HG03342 (cell line): ENCODE data around the gene RPTOR.
"Not testable (repeated sequence)": the region's sequence is repeated elsewhere in the genome, so short reads cannot be mapped to it uniquely, and the experiment has no call there.

Experiments
- ATAC-seq: cut with Tn5 transposase; IDR thresholded peaks from one replicate; pipeline ENCODE4 v1.9.1; 2021; ENCODE audit warnings: mild to moderate bottlenecking, moderate library complexity; ENCODE audit not compliant: unreplicated experiment

RPTOR gene

DNA sequence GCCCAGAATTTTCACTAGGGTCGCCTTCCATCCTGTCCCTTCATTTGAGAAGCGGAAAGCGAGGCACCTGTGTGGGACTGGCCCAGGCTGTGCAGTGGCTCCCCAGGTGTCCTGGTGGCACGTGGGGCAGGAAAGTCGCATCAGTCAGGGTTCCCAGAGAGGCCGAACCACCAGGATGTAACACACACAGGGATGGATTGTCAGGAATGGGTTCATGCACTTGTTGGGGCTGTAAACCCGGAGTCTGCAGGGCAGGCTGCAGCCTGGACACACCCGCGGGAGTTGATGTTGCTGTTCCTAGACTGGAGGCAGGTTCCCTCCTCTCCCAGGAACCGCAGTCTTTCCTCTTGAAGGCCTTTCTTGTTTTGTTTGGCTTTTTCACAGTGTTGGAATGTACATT, 30.7 kb upstream of the RPTOR start:
- ATAC-seq, result no peak

DNA sequence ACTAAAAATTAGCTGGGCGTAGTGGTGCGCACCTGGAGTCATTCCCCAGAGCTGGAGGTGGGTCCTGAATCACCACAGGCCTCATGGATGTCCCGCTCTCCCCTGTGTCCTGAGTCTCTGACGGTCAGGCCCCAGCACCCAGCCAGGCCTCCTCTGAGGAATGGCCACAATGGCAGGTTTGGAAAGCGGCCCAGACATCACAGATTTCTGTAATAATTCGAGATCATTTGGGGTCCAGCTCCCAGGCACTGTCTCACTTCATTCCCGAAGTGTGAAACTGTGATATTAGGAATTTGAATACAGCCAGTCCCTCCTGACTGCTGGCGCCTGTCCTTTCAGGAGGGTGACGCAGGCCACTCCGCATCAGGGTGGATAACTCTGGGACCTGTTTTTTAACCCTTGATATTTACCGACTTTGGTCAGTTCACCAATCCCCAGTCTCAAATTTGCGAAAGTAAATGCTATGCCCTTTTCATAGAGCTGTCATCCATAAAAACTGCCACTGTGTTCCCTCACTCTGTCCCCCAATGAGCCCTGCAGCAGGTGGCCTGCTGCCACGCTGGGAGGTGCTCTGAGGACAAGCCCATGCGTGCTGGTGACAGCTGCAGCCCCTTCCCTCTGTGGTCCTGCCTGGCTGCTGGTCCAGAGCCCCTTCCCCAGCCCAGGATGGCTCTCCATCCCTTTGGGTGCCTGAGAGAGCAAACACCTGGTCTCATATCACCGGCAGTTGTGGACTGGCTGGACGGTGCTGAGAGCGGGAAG, 28.3 kb upstream of the RPTOR start:
- no peak for ATAC-seq

DNA sequence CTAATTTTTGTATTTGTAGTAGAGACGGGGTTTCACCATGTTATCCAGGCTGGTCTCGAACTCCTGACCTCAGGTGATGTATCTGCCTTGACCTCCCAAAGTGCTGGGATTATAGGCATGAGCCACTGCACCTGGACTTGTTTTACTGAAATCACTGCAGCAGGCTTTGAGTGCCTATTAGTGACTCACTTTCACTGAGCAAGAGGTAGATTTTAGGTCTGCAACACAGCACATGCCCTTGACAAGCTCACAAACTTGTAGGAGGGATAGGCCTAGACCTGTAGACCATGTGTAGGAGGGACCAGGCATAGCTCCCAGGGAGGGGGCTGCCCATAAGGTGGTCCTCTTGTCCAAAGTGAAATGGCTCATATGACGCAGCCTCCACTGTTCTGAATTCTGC, 27.0 kb upstream of the RPTOR start:
- no peak for ATAC-seq

DNA sequence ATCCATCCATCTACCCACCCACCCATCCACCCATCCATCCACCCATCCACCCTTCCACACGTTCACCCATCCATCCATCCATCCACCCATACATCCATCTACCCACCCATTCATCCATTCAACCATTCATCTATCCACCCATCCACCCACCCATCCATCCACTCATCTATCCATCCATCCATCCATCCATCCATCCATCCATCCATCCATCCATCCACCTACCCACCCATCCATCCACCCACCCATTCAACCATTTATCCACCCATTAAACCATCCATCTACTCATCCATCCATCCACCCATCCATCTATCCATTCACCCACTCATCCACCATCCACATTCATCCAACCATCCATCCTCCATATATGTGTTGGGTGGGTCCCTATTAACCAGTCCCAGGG, 26.2 kb upstream of the RPTOR start:
- no peak for ATAC-seq

DNA sequence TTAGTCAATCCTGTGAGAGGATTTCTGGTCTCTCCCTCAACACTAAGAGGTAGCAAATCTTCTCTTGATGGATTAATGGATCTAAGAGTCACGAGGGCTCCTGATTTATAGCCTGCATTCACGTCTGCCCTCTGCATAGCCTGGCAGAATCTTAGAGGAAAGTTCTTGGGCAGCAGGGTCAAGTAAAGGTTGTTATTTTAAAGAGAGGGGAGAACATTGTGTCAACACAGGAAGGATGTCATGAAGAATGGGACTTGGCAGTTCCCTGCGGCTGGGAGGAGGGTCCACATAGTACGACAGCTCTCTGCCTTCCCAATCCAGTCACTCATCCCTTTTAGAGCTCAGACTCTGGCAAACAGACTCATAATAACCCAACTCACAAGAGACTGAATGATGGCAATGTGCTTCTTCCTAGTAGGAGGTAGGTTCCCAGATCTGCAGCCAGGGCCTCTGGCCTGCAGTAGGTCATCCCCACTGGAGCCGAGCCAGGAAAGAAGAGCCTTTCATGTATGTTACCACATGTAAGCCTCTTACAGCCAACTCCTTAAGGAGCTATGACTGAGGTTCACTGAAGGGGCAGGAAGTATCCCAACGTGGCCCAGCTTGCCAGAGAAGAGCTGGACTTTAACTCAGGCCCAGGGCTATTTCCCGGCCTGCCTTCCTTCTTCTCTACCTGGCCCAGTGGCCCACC, 25.4 kb upstream of the RPTOR start:
- ATAC-seq, result no peak

DNA sequence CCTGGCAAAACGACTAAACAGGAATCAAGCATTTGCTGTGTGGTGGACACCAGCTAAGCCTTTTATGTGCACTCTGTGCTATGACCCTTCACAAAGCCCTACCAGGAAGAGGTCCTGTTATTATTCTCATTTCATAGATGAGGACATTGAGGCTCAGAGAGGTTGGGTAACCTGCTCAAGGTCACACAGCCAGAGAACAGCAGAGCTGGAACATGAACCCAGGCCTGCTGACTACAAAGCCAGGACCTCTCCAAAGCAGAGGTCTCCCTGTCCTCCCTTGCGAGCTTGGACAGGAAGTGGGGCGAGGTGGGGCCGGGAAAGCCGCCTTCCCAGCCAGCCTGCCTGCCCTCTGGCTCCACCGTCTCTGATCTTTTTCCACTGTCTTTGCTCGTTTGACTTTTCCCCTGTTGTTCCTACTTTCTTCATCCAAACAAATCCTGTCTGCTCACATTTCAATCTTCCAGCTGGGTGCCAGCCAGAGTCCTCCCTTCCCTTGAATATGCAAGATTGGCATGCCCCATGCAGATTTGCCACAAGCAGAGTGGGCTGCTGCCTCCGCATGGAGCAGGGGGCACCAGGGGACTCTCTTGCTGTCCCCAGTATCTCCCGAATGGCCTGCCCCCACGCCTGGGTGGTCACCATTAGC, 23.7 kb upstream of the RPTOR start:
- ATAC-seq, result no peak

DNA sequence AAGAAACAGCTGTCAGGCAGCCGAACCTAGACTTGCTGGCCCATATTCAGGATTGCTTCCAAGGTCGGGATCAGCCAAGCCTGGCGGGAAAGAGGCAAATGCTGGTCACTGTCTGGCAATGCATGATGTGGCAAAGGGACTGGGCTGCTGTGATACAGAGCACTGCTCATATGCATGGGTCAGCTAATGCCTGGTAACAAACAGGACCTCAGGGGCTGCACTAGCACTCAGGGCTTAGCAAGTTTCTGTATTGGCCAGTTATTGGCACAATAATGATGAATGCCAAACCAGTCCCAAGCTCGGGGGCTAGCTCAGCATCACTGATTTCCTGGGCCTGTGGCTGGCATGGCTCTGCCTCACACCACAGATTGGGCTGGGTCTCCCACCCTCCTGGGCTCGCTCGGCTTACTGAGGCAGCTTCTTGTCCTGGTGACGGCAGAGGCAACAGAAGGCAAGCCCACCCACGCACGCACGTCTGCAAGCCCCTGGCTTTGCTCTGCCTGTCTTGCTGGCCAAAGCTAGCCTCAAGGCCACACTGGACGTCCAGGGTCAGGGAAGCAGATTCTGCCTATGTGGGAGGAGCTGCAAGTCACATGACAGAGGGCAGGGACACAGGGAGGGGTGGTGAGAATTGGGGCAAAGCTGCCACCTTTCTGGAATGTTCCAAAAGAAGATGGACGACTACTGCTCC, 21.4 kb upstream of the RPTOR start:
- no peak for ATAC-seq

DNA sequence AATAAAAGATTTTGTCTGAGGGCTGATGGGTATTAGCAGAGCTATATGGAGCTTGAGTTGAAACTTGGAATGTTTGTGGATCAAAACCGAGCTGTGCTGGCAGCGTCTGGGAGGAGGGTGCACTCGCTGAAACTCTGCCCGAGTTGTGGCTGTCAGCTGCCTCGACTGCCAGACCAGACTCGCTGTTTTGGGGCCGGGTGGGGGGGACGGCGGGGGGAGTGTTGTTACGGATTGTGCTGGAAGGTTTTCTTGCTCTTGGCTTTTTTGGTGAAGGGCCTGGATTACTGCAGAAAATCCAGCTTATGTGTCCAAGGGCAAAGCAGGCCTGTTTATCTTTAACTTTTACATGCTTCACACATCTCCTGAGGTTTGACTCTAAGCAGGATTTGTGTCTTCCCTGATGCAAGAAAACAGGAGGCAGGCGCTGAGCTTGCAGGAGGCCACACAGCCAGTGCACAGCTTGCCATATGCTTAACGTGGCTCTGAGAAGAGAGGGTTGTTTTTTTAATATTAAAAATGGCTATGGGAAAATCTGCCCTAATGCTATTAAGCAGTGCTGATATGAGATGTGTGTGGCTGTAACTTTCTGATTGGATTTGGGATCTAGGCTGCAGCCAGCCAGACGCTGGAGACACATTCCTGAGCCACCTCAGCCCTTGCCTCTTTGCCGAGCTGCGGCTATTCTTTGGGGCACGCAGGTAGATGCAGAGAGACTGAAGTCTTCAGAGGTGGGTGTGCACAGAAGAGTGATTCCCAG, 20.5 kb upstream of the RPTOR start:
- no peak for ATAC-seq

DNA sequence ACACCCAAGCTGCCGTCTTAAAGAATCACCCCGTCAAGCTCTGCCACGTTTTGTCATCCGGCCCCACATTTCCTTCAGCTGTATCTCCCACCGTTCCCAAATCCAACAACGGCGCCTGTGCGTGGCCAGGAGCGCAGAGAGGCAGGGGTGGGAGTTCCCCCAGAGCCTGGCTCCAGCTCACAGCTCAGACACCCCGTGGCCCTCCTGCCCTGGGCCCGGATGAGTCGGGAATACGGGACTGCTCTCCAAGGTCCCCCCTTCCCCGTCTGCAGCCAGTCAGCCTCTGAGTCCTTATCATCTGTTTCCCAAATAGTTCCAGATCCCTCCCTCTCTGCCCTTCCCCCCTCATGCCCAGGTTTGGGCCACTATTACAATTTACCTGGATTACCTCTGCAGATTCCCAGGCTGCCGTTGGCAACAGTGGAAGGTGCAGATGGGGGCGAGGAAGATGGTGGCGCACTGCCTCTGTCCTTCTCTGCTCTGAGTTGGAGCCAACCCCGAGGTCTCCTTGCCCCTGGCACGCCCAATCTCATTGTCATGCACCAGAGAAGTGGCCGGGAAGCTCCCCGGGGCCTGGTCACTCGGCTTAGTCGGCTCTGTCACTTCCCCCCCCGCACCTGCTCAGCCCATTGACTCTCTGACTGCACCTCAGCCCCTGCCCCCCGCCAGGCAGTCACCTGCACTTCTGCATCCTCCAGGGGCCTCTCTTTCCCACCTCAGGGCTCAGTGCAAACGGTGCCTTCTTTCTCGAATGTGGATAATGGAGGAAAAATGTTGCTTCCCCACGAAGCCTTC, 18.3 kb upstream of the RPTOR start:
- ATAC-seq, result no peak

DNA sequence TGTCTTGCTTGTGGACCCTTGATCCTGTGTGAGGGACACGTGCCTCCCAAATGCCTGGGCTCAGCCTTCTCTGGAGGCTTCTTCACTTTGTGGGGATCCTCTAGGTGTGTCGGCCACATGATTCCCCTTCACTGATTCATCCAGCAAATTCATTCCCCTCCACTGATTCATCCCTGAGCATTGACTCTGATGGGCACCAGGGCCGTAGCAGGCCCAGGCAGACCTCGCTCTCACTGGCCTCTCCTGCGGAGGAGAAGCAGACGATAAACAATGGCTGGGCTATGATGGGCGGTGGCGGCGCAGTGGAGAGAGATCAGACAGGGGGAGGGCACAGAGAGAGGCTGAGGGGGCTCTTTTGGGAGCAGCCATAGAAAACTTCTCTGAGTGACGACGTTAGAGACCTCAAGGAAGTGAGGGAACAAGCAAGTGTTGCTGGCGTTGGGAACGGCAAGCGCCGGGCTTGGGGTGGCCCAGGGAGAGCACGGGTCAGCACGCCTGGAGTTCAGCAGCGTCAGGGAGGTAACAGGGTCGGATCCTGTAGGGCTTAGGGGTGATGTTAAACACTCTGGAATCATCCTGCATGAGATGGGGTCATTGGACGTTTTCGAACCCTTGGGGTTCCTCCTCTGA, 17.5 kb upstream of the RPTOR start:
- no peak for ATAC-seq

DNA sequence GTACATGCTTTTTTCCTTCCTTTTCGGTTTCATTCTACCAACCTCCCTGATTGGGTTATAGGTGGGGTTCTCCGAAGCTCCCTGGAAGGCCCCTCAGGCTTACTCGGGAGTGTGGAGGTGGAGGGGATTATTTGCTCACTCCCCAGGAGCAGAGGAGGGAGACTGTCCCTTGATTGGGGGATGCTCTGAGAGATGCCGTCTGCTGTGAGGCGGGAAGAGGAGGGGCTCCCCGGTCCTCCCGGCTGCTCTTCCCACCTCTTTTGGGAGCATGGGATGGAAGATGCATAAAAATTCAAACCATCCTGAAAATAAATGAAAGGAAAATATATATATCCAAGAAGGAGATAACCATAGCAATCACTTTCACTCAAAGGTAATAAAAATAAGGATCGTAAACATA, 16.1 kb upstream of the RPTOR start:
- ATAC-seq, result no peak

DNA sequence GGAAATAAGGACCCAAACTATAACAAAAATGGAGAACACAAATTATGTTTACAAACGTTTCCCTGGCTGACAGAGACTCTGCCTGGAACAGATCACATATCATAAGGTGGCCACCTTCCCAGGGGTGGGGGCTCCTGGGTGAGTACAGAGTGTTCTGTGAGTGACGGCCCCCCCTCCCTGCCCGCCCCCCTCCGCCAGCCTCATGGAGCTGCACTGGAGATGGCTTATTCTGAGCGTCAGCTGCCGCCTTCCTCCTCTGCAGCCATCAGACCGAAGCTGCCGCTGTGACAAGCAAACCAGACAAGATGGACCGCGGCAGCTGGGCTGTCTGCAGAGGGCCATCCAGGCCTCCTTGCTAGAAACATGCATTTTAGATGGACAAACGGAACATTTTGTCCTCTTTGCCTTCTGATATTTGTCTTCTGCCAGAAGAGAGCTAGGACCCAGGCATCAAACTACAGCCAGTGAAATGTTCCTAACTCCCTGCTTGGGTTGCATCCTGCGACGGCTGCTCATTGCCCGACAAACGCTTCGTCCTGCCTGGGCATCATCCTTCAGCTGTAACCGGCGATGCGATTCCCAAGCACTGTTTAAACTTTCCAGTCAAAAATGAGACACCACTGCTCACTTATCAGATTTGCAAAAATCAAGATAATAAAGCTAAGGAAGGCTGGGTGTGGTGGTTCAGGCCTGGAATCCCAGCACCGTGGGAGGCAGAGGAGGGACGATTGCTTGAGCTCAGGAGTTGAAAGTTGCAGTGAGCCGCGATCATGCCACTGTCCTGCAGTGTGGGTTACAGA, 15.3 kb upstream of the RPTOR start:
- no peak for ATAC-seq

DNA sequence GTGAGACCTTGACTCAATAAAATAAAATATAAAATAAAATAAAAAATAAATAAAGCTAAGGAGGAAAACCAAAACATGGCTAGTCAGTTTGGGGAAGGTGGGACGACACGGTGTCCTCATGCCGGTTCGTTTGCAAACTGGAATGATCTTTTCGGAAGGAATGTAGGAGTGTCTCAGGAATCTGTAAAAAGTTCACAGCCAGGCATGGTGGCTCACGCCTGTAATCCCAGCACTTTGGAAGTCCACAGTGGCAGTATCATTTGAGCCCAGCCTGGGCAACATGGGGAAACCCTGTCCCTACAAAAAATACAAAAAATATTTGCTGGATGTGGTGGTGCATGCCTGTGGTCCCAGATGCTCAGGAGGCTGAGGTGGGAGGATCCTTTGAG, 14.7 kb upstream of the RPTOR start:
- no peak for ATAC-seq

DNA sequence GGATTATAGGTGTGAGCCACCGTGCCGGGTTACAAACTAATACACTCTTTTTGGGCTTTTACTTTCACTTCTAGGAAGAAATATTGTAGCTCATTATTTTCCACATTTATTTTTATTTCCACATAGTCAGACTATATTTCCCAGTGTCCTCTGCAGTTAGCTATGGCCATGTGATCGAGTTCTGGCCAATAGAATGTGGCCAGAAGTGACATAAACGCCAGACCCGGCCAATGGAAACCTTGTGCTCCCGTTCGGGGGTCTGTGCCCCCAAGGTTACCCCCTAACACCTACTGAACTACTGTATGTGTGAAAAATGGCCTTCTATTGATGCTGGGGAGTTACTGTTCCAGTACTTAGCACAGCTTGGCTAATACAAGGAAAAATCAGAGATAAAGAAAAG, 13.2 kb upstream of the RPTOR start:
- no peak for ATAC-seq

DNA sequence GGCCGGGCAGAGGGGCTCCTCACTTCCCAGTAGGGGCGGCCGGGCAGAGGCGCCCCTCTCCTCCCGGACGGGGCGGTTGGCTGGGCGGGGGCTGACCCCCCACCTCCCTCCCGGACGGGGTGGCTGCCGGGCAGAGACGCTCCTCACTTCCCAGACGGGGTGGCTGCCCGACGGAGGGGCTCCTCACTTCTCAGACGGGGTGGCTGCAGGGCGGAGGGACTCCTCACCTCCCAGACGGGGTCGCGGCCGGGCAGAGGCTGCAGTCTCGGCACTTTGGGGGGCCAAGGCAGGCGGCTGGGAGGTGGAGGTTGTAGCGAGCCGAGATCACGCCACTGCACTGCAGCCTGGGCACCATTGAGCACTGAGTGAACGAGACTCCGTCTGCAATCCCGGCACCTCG, 7.3 kb upstream of the RPTOR start:
- ATAC-seq, result not testable (repeated sequence)

DNA sequence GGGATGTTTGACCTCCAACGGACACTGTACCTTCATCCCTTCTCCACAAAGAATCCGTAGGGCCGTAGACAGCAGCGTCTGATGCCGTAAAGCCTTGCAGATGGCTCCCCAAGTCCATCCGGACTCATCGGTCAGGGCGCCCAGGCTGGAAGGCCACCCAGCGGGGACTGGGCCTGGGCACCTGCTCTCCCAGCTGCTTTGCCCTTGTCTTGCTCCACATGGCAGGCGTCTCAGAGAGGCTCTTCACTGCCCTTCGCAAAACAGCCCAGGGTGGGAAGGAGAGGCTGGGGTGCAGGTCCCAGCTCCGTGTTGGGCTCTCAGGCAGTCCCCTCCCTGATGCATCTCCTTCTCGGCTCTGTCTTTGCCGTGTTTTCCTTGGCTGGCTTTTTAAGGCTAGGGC, 6.2 kb upstream of the RPTOR start:
- ATAC-seq, result no peak

DNA sequence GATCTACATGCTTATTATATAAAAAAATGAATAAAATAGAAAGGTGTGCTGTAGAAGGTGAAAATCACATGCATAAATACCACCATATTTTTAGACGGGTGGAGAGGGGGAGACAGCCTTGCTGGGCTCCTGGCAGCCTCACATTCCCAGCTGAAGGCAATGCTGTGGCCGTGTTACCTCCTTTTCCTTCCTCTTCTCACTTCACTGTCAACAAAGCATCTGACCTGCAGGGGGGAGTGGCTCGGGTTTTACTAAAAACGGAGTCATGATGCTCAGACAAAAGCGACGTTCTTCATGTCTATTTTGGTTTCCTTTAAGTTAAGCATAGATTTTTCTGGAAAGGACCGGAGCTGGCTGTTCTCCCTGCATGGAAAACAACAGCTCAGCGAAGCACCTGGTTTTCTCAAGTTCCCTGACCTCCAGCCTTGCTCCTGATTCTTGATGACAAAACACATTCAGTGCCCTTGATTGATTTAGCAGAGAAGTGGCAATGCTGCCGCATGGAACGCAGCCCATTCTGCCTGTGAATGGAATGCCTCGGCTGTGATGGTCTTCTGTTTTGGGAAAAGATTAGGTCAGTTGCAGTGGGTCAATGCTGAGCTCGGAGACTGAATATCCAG, 5.5 kb upstream of the RPTOR start:
- ATAC-seq, result no peak

DNA sequence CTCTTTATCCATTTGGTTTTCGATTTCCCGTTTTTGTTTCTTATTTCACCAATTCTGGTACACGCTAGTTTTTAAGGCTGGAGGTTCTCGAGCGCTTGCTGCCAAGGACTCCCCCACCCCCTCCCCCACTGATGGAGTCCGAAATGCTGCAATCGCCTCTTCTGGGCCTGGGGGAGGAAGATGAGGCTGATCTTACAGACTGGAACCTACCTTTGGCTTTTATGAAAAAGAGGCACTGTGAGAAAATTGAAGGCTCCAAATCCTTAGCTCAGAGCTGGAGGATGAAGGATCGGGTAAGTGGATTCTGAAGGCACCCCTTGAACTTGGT, 825 bp downstream of the RPTOR start:
- ATAC-seq, result no peak

DNA sequence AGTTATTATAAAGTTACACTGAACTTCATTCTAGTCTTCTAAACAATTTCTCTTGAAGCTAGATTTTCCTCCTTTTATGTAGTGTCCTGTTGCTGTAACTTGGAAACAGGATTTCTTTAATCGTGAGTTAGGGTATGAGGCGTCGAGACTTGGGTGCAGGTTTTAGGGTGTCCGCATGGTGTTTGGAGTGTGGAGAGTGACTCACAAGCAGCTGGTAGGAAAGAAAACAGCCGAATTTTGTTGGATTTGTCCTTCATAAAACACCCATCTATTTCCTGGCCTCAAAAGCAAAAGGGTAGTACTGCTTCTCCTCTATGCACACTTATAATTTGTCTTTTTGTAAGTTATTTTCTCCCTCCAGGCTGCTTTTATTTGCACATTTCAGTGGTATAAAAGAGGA, 1.6 kb downstream of the RPTOR start:
- no peak for ATAC-seq
